Sigmoid colon (tissue), 7 donors: ENCODE results near the gene NPS. TPM values are rescaled to one million over a fixed set of nuclear protein-coding genes. Genes with fewer than 3 reads are reported as not detected.

Experiments used
- DNase-seq: peaks from one replicate; pipeline ENCODE4 v3.0.0-alpha.2; 2019
- H3K27ac ChIP-seq, 4 donors: fragments of 200-600 bp; sonication (generic); one replicate each; pipeline ENCODE4 v1.5.1; 2016 to 2019; ENCODE audit warnings: mild to moderate bottlenecking in 1 of 4
- H3K27me3 ChIP-seq, 3 donors: fragments of 200-600 bp; sonication (generic); one replicate each; pipeline ENCODE4 v1.5.1; 2019; ENCODE audit warnings: mild to moderate bottlenecking in 1 of 3
- H3K36me3 ChIP-seq, 4 donors: fragments of 200-600 bp; sonication (generic); one replicate each; pipeline ENCODE4 v1.5.1; 2016 to 2019
- H3K4me1 ChIP-seq, 4 donors: fragments of 200-600 bp; sonication (generic); one replicate each; pipeline ENCODE4 v1.5.1; 2017 to 2019
- H3K4me3 ChIP-seq, 4 donors: fragments of 200-600 bp; sonication (generic); one replicate each; pipeline ENCODE4 v1.5.1; 2017 to 2019; ENCODE audit warnings: mild to moderate bottlenecking in 2 of 4, moderate library complexity in 1 of 4
- H3K9me3 ChIP-seq, 4 donors: fragments of 200-600 bp in 3 of 4; sonication (generic) in 3 of 4; one replicate each; pipeline versions ENCODE4 v1.5.1 to v1.6.1; 2013 to 2019
- CTCF ChIP-seq, 4 experiments: fragments of 450-650 bp in 3 of 4; fragments of 200-600 bp in 1 of 4; IDR thresholded peaks; one replicate each; pipeline ENCODE4 v1.5.1; 2016 to 2019; ENCODE audit warnings: antibody characterized with exemption in 4 of 4, mild to moderate bottlenecking in 3 of 4, moderate library complexity in 2 of 4
- EP300 ChIP-seq, 4 donors: sonication (generic); formaldehyde crosslinking; IDR thresholded peaks; one replicate each; pipeline ENCODE4 v1.6.1; 2017; ENCODE audit warnings: antibody characterized with exemption in 4 of 4
- POLR2A ChIP-seq, 2 donors: fragments of 450-650 bp; IDR thresholded peaks; one replicate each; pipeline ENCODE4 v1.6.1; 2016; ENCODE audit warnings: antibody characterized with exemption in 2 of 2, mild to moderate bottlenecking in 2 of 2, moderate library complexity in 2 of 2
- POLR2AphosphoS5 ChIP-seq, 4 donors: sonication (generic); formaldehyde crosslinking; IDR thresholded peaks; one replicate each; pipeline ENCODE4 v1.6.1; 2017; ENCODE audit warnings: antibody characterized with exemption in 4 of 4
- WGBS, 2 donors: extraction: QIAGEN DNeasy Blood & Tissue Kit; methylation state at CpG; one replicate each; pipeline ENCODE4 v1.1.7; 2013; 5-methylcytosine and 5-hydroxymethylcytosine counted together
- intact Hi-C: fragments of 100-400 bp; cut with DNase I; formaldehyde crosslinking; loops from one replicate; pipeline ENCODE4 v1.15.1; 2023
- polyA plus RNA-seq, 3 donors: library from polyadenylated mRNA; stranded (reverse); fragments of 200-250 nt; gene quantifications; one replicate each; pipeline ENCODE4 v1.2.3, GENCODE V29; 2013
- total RNA-seq, 4 donors: library from RNA; depleted of rRNA; stranded (reverse); fragments of >200 nt; gene quantifications; one replicate each; pipeline ENCODE4 v1.1.0, GENCODE V29; 2016
- donor health status: healthy with polysubstance abuse.
- donor health status: Bipolar disorder and iron deficiency.
- donor health status: healthy.

Gene NPS
- total and polyA plus RNA-seq, 7 donors, result not detected

- Histone ChIP-seq H3K36me3 (no peaks in the 10 kb centered on the region), H3K27ac (no peak overlapping the region), H3K9me3 (no peaks in the 10 kb centered on the region), H3K4me3 (no peak overlapping the region), H3K27me3 (peaks cover 0 to 3% (median 0%) of the 10 kb centered on the region in 3 donors), H3K4me1 (no peaks in the 10 kb centered on the region)
- intact Hi-C loops, result no loop called here
- WGBS, 2 donors, result 61 to 70% methylated on average over 10 of the region's 10 CpGs
- no peak for DNase-seq
- TF ChIP-seq POLR2A (IDR thresholded peaks at IDR 0.05) (no peak), POLR2AphosphoS5 (IDR thresholded peaks at IDR 0.05) (no peak), EP300 (IDR thresholded peaks at IDR 0.05) (no peak), CTCF (IDR thresholded peaks at IDR 0.05) (no peak)
Observed at GRCh38 chr10:127563718-127564553, 14.8 kb downstream of the NPS start.

GRCh38 chr10:127564644-127565043 is 15.5 kb downstream of the NPS start:
- no peak for DNase-seq
- intact Hi-C loops, result no loop called here
- Histone ChIP-seq H3K36me3 (no peaks in the 10 kb centered on the region), H3K4me3 (no peak overlapping the region), H3K9me3 (no peaks in the 10 kb centered on the region), H3K4me1 (no peaks in the 10 kb centered on the region), H3K27me3 (peaks cover 0 to 3% (median 0%) of the 10 kb centered on the region in 3 donors), H3K27ac (no peak overlapping the region)
- no peak for TF ChIP-seq CTCF (IDR thresholded peaks at IDR 0.05)
- TF ChIP-seq POLR2AphosphoS5 (IDR thresholded peaks at IDR 0.05), result no peak
- TF ChIP-seq POLR2A (IDR thresholded peaks at IDR 0.05), result no peak
- no peak for TF ChIP-seq EP300 (IDR thresholded peaks at IDR 0.05)
- WGBS, 2 donors, result 58 to 77% methylated on average over 4 of the region's 4 CpGs

- DNase-seq, result no peak
- Histone ChIP-seq H3K27me3 (peaks cover 0 to 3% (median 0%) of the 10 kb centered on the region in 3 donors), H3K9me3 (no peaks in the 10 kb centered on the region), H3K27ac (no peak overlapping the region), H3K4me1 (no peaks in the 10 kb centered on the region), H3K4me3 (no peak overlapping the region), H3K36me3 (no peaks in the 10 kb centered on the region)
- no peak for TF ChIP-seq POLR2AphosphoS5 (IDR thresholded peaks at IDR 0.05)
- no peak for TF ChIP-seq EP300 (IDR thresholded peaks at IDR 0.05)
- TF ChIP-seq CTCF (IDR thresholded peaks at IDR 0.05), result no peak
- no peak for TF ChIP-seq POLR2A (IDR thresholded peaks at IDR 0.05)
- 56 to 68% methylated on average over 4 of the region's 4 CpGs for WGBS, 2 donors
- intact Hi-C loops, result no loop called here
Observed at GRCh38 chr10:127565583-127565982, 16.5 kb downstream of the NPS start.

- Histone ChIP-seq H3K4me3 (no peak overlapping the region), H3K36me3 (no peaks in the 10 kb centered on the region), H3K9me3 (peaks cover 0 to 2% (median under 1%) of the 10 kb centered on the region in 4 donors), H3K27ac (no peak overlapping the region), H3K27me3 (peaks cover 0 to 3% (median 0%) of the 10 kb centered on the region in 3 donors), H3K4me1 (no peaks in the 10 kb centered on the region)
- DNase-seq, result no peak
- intact Hi-C loops, result no loop called here
- WGBS, 2 donors, result 89 to 90% methylated on average over 4 of the region's 4 CpGs
- no peak for TF ChIP-seq POLR2AphosphoS5 (IDR thresholded peaks at IDR 0.05)
Observed at GRCh38 chr10:127569210-127569609, 20.1 kb downstream of the NPS start.

GRCh38 chr10:127570036-127570435 is 20.9 kb downstream of the NPS start:
- Histone ChIP-seq H3K27me3 (peaks cover 0 to 3% (median 0%) of the 10 kb centered on the region in 3 donors), H3K9me3 (peaks cover 0 to 2% (median under 1%) of the 10 kb centered on the region in 4 donors), H3K36me3 (no peaks in the 10 kb centered on the region), H3K4me3 (no peak overlapping the region), H3K27ac (no peak overlapping the region), H3K4me1 (no peaks in the 10 kb centered on the region)
- intact Hi-C loops, result no loop called here
- 81 to 82% methylated on average over 3 of the region's 3 CpGs for WGBS, 2 donors
- TF ChIP-seq EP300 (IDR thresholded peaks at IDR 0.05) (no peak), CTCF (IDR thresholded peaks at IDR 0.05) (no peak), POLR2AphosphoS5 (IDR thresholded peaks at IDR 0.05) (no peak), POLR2A (IDR thresholded peaks at IDR 0.05) (no peak)
- no peak for DNase-seq
